Naive thymus-derived CD4-positive, alpha-beta T cell (primary cell): Measurements from ENCODE around the gene APOBEC3H. TPM values are rescaled to one million over a fixed set of nuclear protein-coding genes. Genes with fewer than 3 reads are reported as not detected.

Experiments
- ATAC-seq: fragments of 150-1000 bp; cut with Tn5 transposase; 2 replicates; pipeline ENCODE4 v1.10.0; 2021; ENCODE audit warnings: mild to moderate bottlenecking, moderate library complexity
- CTCF ChIA-PET: fragments of 350-600 bp; sonication (Branson Sonifier 250); formaldehyde crosslinking; loops from one replicate; lab custom pipeline; 2021; ENCODE audit warnings: antibody characterized with exemption; lab: Charles Lee
- POLR2A ChIA-PET: fragments of 350-600 bp; sonication (Branson Sonifier 250); formaldehyde crosslinking; loops from one replicate; lab custom pipeline; 2021; ENCODE audit warnings: antibody characterized with exemption, inconsistent platforms; lab: Charles Lee
- DNase-seq, 9 donors: peaks; one replicate each; pipeline versions ENCODE4 v3.0.0 to v3.0.0-alpha.2; 2020 to 2022; ENCODE audit warnings: mixed read lengths in 1 of 9
- H3K27ac ChIP-seq: one replicate; pipeline ENCODE4 v1.7.0; 2013; ENCODE audit warnings: mild to moderate bottlenecking, low read depth, low read length, moderate library complexity
- H3K27me3 ChIP-seq, 2 donors: one replicate each; pipeline ENCODE4 v1.7.0; 2013; ENCODE audit warnings: low read length in 2 of 2, mild to moderate bottlenecking in 2 of 2, moderate library complexity in 2 of 2; ENCODE audit not compliant: control insufficient read depth in 2 of 2, insufficient read depth in 2 of 2
- H3K36me3 ChIP-seq, 3 experiments: 1 replicate in 2 of 3; 2 replicates in 1 of 3; pipeline ENCODE4 v1.7.0; 2013; ENCODE audit warnings: low read length in 3 of 3, mild to moderate bottlenecking in 3 of 3, moderate library complexity in 1 of 3; ENCODE audit not compliant: insufficient read depth in 3 of 3, control insufficient read depth in 2 of 3
- H3K4me1 ChIP-seq, 2 donors: one replicate each; pipeline ENCODE4 v1.7.0; 2013; ENCODE audit warnings: low read length in 2 of 2, mild to moderate bottlenecking in 2 of 2, moderate library complexity in 1 of 2; ENCODE audit not compliant: control insufficient read depth in 2 of 2, insufficient read depth in 2 of 2
- H3K4me3 ChIP-seq: 2 replicates; pipeline ENCODE4 v1.7.0; 2013; ENCODE audit warnings: mild to moderate bottlenecking, low read length
- H3K9me3 ChIP-seq, 3 experiments: 1 replicate in 2 of 3; 2 replicates in 1 of 3; pipeline ENCODE4 v1.7.0; 2013; ENCODE audit warnings: low read length in 3 of 3; ENCODE audit not compliant: control insufficient read depth in 2 of 3
- H3K27ac Mint-ChIP-seq, 9 donors: one replicate each; pipeline ENCODE4 v1.8.0; 2020 to 2022; ENCODE audit warnings: mixed read lengths in 9 of 9, mild to moderate bottlenecking in 8 of 9, moderate library complexity in 5 of 9, inconsistent platforms in 2 of 9
- H3K27me3 Mint-ChIP-seq, 5 donors: one replicate each; pipeline ENCODE4 v1.8.0; 2021 to 2022; ENCODE audit warnings: mixed read lengths in 5 of 5, mild to moderate bottlenecking in 1 of 5
- H3K36me3 Mint-ChIP-seq, 5 donors: one replicate each; pipeline ENCODE4 v1.8.0; 2020 to 2022; ENCODE audit warnings: mixed read lengths in 5 of 5, mild to moderate bottlenecking in 3 of 5, inconsistent platforms in 1 of 5
- H3K4me1 Mint-ChIP-seq, 7 donors: one replicate each; pipeline ENCODE4 v1.8.0; 2020 to 2022; ENCODE audit warnings: mixed read lengths in 7 of 7, mild to moderate bottlenecking in 3 of 7, inconsistent platforms in 1 of 7
- H3K4me3 Mint-ChIP-seq, 10 donors: one replicate each; pipeline ENCODE4 v1.8.0; 2020 to 2022; ENCODE audit warnings: mild to moderate bottlenecking in 10 of 10, mixed read lengths in 10 of 10, moderate library complexity in 6 of 10, inconsistent platforms in 2 of 10
- H3K9me3 Mint-ChIP-seq, 11 donors: one replicate each; pipeline ENCODE4 v1.8.0; 2020 to 2022; ENCODE audit warnings: mixed read lengths in 11 of 11, mild to moderate bottlenecking in 4 of 11, inconsistent platforms in 1 of 11, moderate library complexity in 1 of 11
- intact Hi-C, 2 donors: fragments of 100-400 bp; cut with micrococcal nuclease; formaldehyde crosslinking; loops; one replicate each; pipeline ENCODE4 v1.15.1; 2023
- polyA plus RNA-seq, 2 donors: library from polyadenylated mRNA; unstranded; fragments of 300-500 nt; fragmentation: Illumina TruSeq; gene quantifications; one replicate each; pipeline ENCODE4 v1.2.3, GENCODE V29; 2021
- total RNA-seq, 6 experiments: library from RNA in 5 of 6; stranded (reverse) in 5 of 6; gene quantifications; 1 replicate in 5 of 6; 2 replicates in 1 of 6; pipeline ENCODE4 v1.2.3 and lab custom pipeline; 2021 to 2026

APOBEC3H gene
- total and polyA plus RNA-seq, 7 experiments from 2014 or later = 0.29 to 31.3 (median 1.5) TPM; not detected in 3

DNA sequence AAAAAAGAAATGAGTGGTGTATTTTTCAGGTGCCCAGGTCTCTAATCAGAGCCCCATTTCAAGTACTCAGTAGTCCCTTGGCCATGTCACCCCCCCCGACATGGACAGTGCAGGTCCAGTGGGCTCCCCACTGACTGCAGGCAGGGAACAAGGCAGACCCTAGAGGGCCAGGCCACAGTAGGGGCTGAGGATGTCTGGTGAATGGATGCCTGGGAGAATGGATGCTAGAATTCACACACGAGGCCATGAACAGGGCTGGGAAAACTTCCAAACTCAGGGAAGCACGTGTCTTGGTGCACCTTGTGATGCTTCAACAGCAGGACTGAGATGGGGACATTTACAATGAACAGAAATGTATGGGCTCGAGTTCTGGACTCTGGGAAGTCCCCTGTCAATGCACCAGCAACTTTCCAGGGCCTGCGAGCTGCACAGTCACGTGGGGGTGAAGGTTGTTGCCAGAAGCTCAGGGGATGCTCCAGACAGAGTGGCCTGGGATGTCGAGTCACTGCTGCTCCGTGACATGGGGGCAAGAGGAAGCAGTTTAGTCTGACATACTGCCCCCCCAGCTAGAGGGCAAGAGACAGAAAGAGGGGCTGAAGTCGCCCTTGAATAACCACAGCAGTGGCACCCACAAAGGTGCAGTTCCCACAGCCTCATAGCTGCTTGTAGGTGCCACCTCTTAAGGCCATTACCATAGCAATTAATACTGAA, 16.8 kb upstream of the APOBEC3H start:
- Histone ChIP-seq H3K4me3 (peak overlapping the region; percentile 6), H3K36me3 (peaks cover 9 to 26% (median 14%) of the 10 kb centered on the region in 3 experiments), H3K27me3 (no peaks in the 10 kb centered on the region), H3K27ac (no peak overlapping the region), H3K4me1 (peaks cover 4 to 47% of the 10 kb centered on the region in 2 donors), H3K9me3 (no peaks in the 10 kb centered on the region)
- ATAC-seq = peak; percentile 20
- Mint-ChIP-seq H3K27ac (peak overlapping the region in 3 of 9 donors; percentile 25 to 43 (median 36)), H3K27me3 (no peaks in the 10 kb centered on the region), H3K4me3 (peak overlapping the region in 3 of 10 donors; percentile 19 to 47 (median 40)), H3K9me3 (no peaks in the 10 kb centered on the region), H3K36me3 (peaks cover 7 to 27% (median 9%) of the 10 kb centered on the region in 5 donors), H3K4me1 (peaks cover 23 to 58% (median 36%) of the 10 kb centered on the region in 7 donors)
- intact Hi-C loops = no loop called here
- ChIA-PET POLR2A (interaction anchor here (0.6 to 1.1 kb wide), 4 partner anchors 9 to 54 kb away, joined by 3 to 4 read pairs (median 4); no protein-coding TSS in a partner anchor), CTCF (no interaction called here)
- no peak for DNase-seq

DNA sequence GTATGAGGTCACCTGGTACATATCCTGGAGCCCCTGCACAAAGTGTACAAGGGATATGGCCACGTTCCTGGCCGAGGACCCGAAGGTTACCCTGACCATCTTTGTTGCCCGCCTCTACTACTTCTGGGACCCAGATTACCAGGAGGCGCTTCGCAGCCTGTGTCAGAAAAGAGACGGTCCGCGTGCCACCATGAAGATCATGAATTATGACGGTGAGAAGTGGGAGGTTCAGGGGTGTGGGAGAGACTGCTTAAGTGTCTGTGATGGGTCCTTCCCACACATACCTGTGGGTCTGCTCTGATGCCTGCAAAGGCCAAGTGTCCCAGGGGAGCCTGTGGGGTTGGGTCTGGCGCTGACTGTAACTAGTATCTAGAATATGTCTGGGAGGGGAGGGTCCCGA, 16.0 kb upstream of the APOBEC3H start:
- Histone ChIP-seq H3K27me3 (no peaks in the 10 kb centered on the region), H3K36me3 (peaks cover 9 to 26% (median 14%) of the 10 kb centered on the region in 3 experiments), H3K9me3 (no peaks in the 10 kb centered on the region), H3K4me1 (peaks cover 4 to 47% of the 10 kb centered on the region in 2 donors), H3K4me3 (peak overlapping the region; percentile 6), H3K27ac (no peak overlapping the region)
- ATAC-seq (no peak), DNase-seq (no peak)
- CTCF ChIA-PET = no interaction called here
- POLR2A ChIA-PET = interaction anchor here (0.9 kb wide), 1 partner anchor 8 kb away, joined by 4 read pairs; no protein-coding TSS in a partner anchor
- H3K4me3 Mint-ChIP-seq = no peak overlapping the region
- intact Hi-C loops = no loop called here
- peaks cover 17 to 59% (median 30%) of the 10 kb centered on the region in 7 donors for H3K4me1 Mint-ChIP-seq
- H3K9me3 Mint-ChIP-seq = no peaks in the 10 kb centered on the region
- peaks cover 7 to 31% (median 9%) of the 10 kb centered on the region in 5 donors for H3K36me3 Mint-ChIP-seq
- peak overlapping the region in 3 of 9 donors; percentile 3 to 73 (median 29) for H3K27ac Mint-ChIP-seq
- H3K27me3 Mint-ChIP-seq = no peaks in the 10 kb centered on the region

DNA sequence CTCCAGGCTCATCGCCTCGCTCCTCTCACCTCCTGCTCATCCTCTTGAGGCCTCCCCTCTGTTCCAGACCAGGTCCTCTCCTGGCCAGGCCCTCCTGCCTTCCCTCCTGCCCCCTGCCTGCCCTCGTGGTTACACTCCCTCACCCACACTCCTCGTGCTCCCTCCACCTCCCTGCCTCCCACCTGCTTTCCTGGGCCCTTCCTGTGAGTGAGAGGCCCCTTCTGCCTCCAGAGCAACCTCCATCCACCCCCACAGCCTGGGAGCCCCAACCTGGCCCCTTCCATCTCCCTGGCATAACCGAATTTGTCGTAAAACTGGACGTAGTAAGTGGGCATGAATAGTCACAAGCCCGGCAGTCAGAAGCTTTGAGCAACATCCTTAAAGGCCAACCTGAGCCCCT, 15.4 kb upstream of the APOBEC3H start:
- Mint-ChIP-seq H3K4me3 (no peak overlapping the region), H3K27ac (peak overlapping the region in 3 of 9 donors; percentile 26 to 73 (median 51)), H3K36me3 (peaks cover 7 to 33% (median 9%) of the 10 kb centered on the region in 5 donors), H3K9me3 (no peaks in the 10 kb centered on the region), H3K4me1 (peaks cover 13 to 60% (median 25%) of the 10 kb centered on the region in 7 donors), H3K27me3 (no peaks in the 10 kb centered on the region)
- POLR2A ChIA-PET = interaction anchor here (0.6 kb wide), 1 partner anchor 11 kb away, joined by 3 read pairs; no protein-coding TSS in a partner anchor
- intact Hi-C loops = no loop called here
- ATAC-seq = no peak
- H3K27me3 ChIP-seq = no peaks in the 10 kb centered on the region
- peaks cover 9 to 31% (median 14%) of the 10 kb centered on the region in 3 experiments for H3K36me3 ChIP-seq
- DNase-seq = no peak
- CTCF ChIA-PET = interaction anchor here (1.0 kb wide), 1 partner anchor 239 kb away, joined by 3 read pairs; no protein-coding TSS in a partner anchor
- peak overlapping the region; percentile 6 for H3K4me3 ChIP-seq
- H3K9me3 ChIP-seq = no peaks in the 10 kb centered on the region
- peaks cover 4 to 51% of the 10 kb centered on the region in 2 donors for H3K4me1 ChIP-seq
- H3K27ac ChIP-seq = no peak overlapping the region

DNA sequence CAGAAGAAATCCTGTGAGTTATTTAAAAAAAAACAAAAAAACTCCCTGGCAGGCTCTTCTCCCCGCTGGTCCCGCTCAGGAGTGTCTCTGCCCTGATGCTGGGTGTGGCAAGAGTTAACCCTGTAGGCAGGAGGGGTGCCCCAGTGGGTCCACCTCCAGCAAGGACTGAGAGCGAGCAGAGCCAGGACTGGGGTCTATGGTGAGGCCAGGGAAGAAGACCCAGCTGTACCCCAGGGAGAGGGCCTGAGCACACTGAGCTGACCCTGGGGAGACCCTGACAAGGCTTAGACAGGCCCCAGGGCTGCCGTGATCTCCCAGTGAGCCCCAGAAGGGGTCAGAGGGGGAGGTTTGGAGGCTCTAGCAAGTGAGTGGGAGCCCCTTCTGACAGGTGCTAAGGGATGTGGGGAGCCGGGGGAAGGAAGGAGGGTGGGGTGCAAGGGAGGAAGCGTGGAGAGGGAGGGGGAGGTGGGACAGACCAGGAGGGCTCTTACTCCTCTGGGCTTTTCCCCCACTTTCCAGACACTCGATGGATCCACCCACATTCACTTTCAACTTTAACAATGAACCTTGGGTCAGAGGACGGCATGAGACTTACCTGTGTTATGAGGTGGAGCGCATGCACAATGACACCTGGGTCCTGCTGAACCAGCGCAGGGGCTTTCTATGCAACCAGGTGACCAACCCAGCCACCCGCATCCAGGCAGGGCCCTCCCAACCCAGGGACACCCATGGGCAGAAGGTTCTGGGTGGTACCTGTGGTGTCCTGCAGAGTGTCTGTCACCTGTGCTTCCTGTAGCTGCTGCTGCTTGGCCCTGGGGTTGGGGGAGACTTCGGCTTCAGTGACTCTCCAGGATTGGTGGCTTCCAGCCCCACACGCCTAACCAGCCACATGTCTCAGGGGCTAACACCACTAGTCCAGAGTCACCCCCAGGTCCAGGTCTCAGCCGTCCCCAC, 13.6 kb upstream of the APOBEC3H start:
- peaks cover 8 to 35% (median 15%) of the 10 kb centered on the region in 5 donors for H3K36me3 Mint-ChIP-seq
- ATAC-seq = no peak
- ChIA-PET CTCF (no interaction called here), POLR2A (interaction anchor here (1.2 to 1.7 kb wide), 2 partner anchors 11 to 15 kb away, joined by 3 to 4 read pairs; no protein-coding TSS in a partner anchor)
- Histone ChIP-seq H3K9me3 (no peaks in the 10 kb centered on the region), H3K27me3 (no peaks in the 10 kb centered on the region), H3K27ac (no peak overlapping the region), H3K36me3 (peaks cover 9 to 38% (median 14%) of the 10 kb centered on the region in 3 experiments), H3K4me3 (no peak overlapping the region), H3K4me1 (peaks cover 0 to 69% of the 10 kb centered on the region in 2 donors)
- H3K27me3 Mint-ChIP-seq = no peaks in the 10 kb centered on the region
- peaks cover 0 to 61% (median 23%) of the 10 kb centered on the region in 7 donors for H3K4me1 Mint-ChIP-seq
- H3K4me3 Mint-ChIP-seq = no peak overlapping the region
- H3K9me3 Mint-ChIP-seq = no peaks in the 10 kb centered on the region
- no peak for DNase-seq
- intact Hi-C loops = no loop called here
- H3K27ac Mint-ChIP-seq = peak overlapping the region in 1 of 9 donors; percentile 52

DNA sequence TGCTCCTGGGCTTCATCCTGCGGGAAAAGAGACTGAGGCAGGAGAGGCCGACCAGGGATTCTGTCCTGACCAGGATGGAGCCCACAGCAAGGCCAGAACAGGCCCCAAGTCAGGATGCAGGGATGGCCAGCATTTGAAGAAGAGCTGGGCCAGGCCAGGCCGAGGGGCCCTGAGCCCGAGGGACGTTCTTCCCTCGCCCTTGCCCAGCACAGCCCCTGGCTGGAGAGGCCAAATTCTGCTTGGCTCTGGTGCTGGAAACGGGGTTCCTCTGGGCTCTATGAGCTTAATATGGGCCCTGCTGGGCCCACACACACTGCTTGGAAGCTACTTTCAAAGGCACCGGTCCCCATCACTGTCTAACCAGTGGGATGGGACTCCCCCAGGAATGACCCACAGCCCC, 12.4 kb upstream of the APOBEC3H start:
- Mint-ChIP-seq H3K36me3 (peaks cover 8 to 35% (median 15%) of the 10 kb centered on the region in 5 donors), H3K4me3 (no peak overlapping the region), H3K9me3 (no peaks in the 10 kb centered on the region), H3K27me3 (no peaks in the 10 kb centered on the region), H3K4me1 (peaks cover 0 to 69% (median 24%) of the 10 kb centered on the region in 7 donors), H3K27ac (peak overlapping the region in 1 of 9 donors; percentile 36)
- ATAC-seq = no peak
- Histone ChIP-seq H3K4me1 (peaks cover 5 to 80% of the 10 kb centered on the region in 2 donors), H3K36me3 (peaks cover 9 to 38% (median 14%) of the 10 kb centered on the region in 3 experiments), H3K27ac (no peak overlapping the region), H3K9me3 (no peaks in the 10 kb centered on the region), H3K27me3 (no peaks in the 10 kb centered on the region), H3K4me3 (no peak overlapping the region)
- POLR2A ChIA-PET = interaction anchor here (0.6 to 1.7 kb wide), 4 partner anchors 10 to 68 kb away, joined by 3 to 4 read pairs (median 4); no protein-coding TSS in a partner anchor
- CTCF ChIA-PET = no interaction called here
- intact Hi-C loops = no loop called here
- DNase-seq = no peak

DNA sequence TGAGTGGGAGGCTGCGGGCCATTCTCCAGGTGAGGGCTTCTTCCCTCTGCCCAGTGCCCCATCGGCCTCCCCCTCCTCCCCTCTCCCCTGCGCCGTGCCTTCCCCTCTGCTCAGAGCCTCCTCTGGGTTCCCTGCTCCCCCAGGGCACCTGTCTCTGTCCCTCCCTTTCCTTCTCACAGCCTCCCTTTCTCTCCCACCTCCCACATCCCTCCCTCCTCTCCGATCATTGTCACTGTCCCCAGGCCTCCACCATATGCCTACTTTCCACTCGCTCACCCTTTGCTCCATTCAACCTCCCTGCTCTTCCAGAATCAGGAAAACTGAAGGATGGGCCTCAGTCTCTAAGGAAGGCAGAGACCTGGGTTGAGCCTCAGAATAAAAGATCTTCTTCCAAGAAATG, 9.9 kb upstream of the APOBEC3H start:
- H3K27ac Mint-ChIP-seq = peak overlapping the region in 7 of 9 donors; percentile 30 to 97 (median 66)
- peaks cover 7 to 73% (median 43%) of the 10 kb centered on the region in 7 donors for H3K4me1 Mint-ChIP-seq
- H3K27ac ChIP-seq = no peak overlapping the region
- intact Hi-C loops = no loop called here
- no peaks in the 10 kb centered on the region for H3K27me3 Mint-ChIP-seq
- CTCF ChIA-PET = no interaction called here
- H3K36me3 ChIP-seq = peaks cover 0 to 14% (median 5%) of the 10 kb centered on the region in 3 experiments
- H3K4me1 ChIP-seq = peaks cover 28 to 75% of the 10 kb centered on the region in 2 donors
- H3K9me3 Mint-ChIP-seq = no peaks in the 10 kb centered on the region
- no peaks in the 10 kb centered on the region for H3K27me3 ChIP-seq
- H3K36me3 Mint-ChIP-seq = peaks cover 0 to 17% (median 7%) of the 10 kb centered on the region in 5 donors
- no peaks in the 10 kb centered on the region for H3K9me3 ChIP-seq
- DNase-seq (no peak), ATAC-seq (no peak)
- no peak overlapping the region for H3K4me3 ChIP-seq
- POLR2A ChIA-PET = no interaction called here
- H3K4me3 Mint-ChIP-seq = peak overlapping the region in 1 of 10 donors; percentile 26
